Purkinje cell (primary cell): ENCODE results near the gene DMRT3. TPM values are rescaled to one million over a fixed set of nuclear protein-coding genes. Genes with fewer than 3 reads are reported as not detected.

ENCODE experiments used
- polyA plus RNA-seq: library from polyadenylated mRNA; unstranded; fragments of >200 nt; fragmentation: Nextera tagmentation; gene quantifications from 2 replicates; pipeline ENCODE4 v1.2.1, GENCODE V29; 2014

The DMRT3 gene
- polyA plus RNA-seq = not detected in 2 replicates

GRCh38 chr9:976258-976942 lies at the start of gene DMRT3:
TSS of gene DMRT3 (plus strand) at chr9:976655. CDS start at chr9:977002, 347 bp downstream.

Other genes with a start within 250 kb of the DMRT3 start
- gene DMRT1, start 135.0 kb upstream of the DMRT3 start, polyA plus RNA-seq = not detected in 2 replicates
- gene DMRT2, start 73.7 kb downstream of the DMRT3 start, polyA plus RNA-seq = not detected in 2 replicates